GM23248 (cell line): Measurements from ENCODE around the gene PRAMEF17.
"Not testable (repeated sequence)": the region's sequence is repeated elsewhere in the genome, so short reads cannot be mapped to it uniquely, and the experiment has no call there.

ENCODE experiments used
- EZH2 ChIP-seq: fragments of 200-600 bp; sonication (generic); IDR thresholded peaks from 2 replicates; pipeline ENCODE4 v1.6.1; 2018; ENCODE audit warnings: antibody characterized with exemption, mild to moderate bottlenecking; ENCODE audit not compliant: insufficient read depth, poor library complexity, severe bottlenecking
- EZH2phosphoT487 ChIP-seq: fragments of 200-600 bp; sonication (generic); IDR thresholded peaks from 2 replicates; pipeline ENCODE4 v1.6.1; 2018; ENCODE audit warnings: antibody characterized with exemption, moderate library complexity, mild to moderate bottlenecking, low read depth; ENCODE audit not compliant: insufficient read depth

- not testable (repeated sequence) for TF ChIP-seq EZH2phosphoT487, EZH2
Measured at GRCh38 chr1:13389332-13389731, at the start of gene PRAMEF17.
